NB4 (cell line): ENCODE measurements around the gene MTMR11.

Experiments
- DNase-seq: peaks from one replicate; pipeline ENCODE4 v3.0.0; 2010; ENCODE audit warnings: low read depth
- H3K4me3 ChIP-seq: one replicate; pipeline ENCODE4 v1.5.1; 2011; ENCODE audit warnings: mild to moderate bottlenecking, low read depth, low read length, moderate library complexity
- CTCF ChIP-seq: IDR thresholded peaks from one replicate; pipeline ENCODE4 v1.5.1; 2012; ENCODE audit warnings: low read depth, low read length
- MAX ChIP-seq: IDR thresholded peaks from 2 replicates; pipeline ENCODE4 v1.6.1; 2011; ENCODE audit warnings: low read depth, low read length
- MYC ChIP-seq: IDR thresholded peaks from 2 replicates; pipeline ENCODE4 v1.6.1; 2011; ENCODE audit warnings: low read depth, low read length
- POLR2A ChIP-seq: IDR thresholded peaks from 2 replicates; pipeline ENCODE4 v1.6.1; 2011; ENCODE audit warnings: mild to moderate bottlenecking; ENCODE audit not compliant: insufficient read length; ENCODE audit errors: extremely low read depth

MTMR11 gene

GRCh38 chr1:149931212-149931790 is 5.4 kb downstream of the MTMR11 start:
- peak; percentile 65 for DNase-seq
- no peak overlapping the region for H3K4me3 ChIP-seq

GRCh38 chr1:149929856-149930255 is 6.8 kb downstream of the MTMR11 start:
- H3K4me3 ChIP-seq, result no peak overlapping the region
- no peak for DNase-seq
- no peak for TF ChIP-seq MYC
- TF ChIP-seq CTCF, result no peak
- no peak for TF ChIP-seq POLR2A
- TF ChIP-seq MAX, result no peak

More at GRCh38 chr1:149931212-149931790, 5.4 kb downstream of the MTMR11 start:
- TF ChIP-seq CTCF (no peak), MAX (no peak), POLR2A (no peak), MYC (no peak)

GRCh38 chr1:149928401-149928724 is 8.3 kb downstream of the MTMR11 start:
- TF ChIP-seq MAX, result no peak
- TF ChIP-seq POLR2A, result no peak
- TF ChIP-seq CTCF, result no peak
- TF ChIP-seq MYC, result no peak
- no peak for DNase-seq
- peak overlapping the region; percentile 98 for H3K4me3 ChIP-seq

GRCh38 chr1:149927563-149928400 is 8.9 kb downstream of the MTMR11 start, which contains the start of gene SF3B4:
TSS of gene SF3B4 (minus strand) at chr1:149927803. CDS start at chr1:149927759, 44 bp downstream.
- DNase-seq, result peak; percentile 95
- TF ChIP-seq MYC, result no peak
- no peak for TF ChIP-seq CTCF
- peak; percentile 45; the same call in 1 of the 2 replicates for TF ChIP-seq MAX
- peak; percentile 96 for TF ChIP-seq POLR2A
- H3K4me3 ChIP-seq, result peak within 1 kb of the TSS; percentile 98

- H3K4me3 ChIP-seq, result peak overlapping the region; percentile 98
- no peak for DNase-seq
- TF ChIP-seq CTCF (no peak), MAX (no peak), MYC (no peak), POLR2A (no peak)
Observed at GRCh38 chr1:149927056-149927562, 9.6 kb downstream of the MTMR11 start.
